ENCODE results near the gene OTOG.

OTOG gene

GRCh38 chr11:17590463-17590862, 43.4 kb downstream of the OTOG start:
- no peak for DNase-seq (ENCODE audit: low spot score)
- TF ChIP-seq, protein P1, sequence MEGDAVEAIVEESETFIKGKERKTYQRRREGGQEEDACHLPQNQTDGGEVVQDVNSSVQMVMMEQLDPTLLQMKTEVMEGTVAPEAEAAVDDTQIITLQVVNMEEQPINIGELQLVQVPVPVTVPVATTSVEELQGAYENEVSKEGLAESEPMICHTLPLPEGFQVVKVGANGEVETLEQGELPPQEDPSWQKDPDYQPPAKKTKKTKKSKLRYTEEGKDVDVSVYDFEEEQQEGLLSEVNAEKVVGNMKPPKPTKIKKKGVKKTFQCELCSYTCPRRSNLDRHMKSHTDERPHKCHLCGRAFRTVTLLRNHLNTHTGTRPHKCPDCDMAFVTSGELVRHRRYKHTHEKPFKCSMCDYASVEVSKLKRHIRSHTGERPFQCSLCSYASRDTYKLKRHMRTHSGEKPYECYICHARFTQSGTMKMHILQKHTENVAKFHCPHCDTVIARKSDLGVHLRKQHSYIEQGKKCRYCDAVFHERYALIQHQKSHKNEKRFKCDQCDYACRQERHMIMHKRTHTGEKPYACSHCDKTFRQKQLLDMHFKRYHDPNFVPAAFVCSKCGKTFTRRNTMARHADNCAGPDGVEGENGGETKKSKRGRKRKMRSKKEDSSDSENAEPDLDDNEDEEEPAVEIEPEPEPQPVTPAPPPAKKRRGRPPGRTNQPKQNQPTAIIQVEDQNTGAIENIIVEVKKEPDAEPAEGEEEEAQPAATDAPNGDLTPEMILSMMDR (IDR thresholded peaks at IDR 0.05; ENCODE audit: borderline replicate concordance, control extremely low read depth, extremely low read depth, insufficient read depth, missing control alignments) = no peak
- in situ Hi-C loops (cut with MboI; ENCODE audit: low sequenced_read_pairs, unreplicated experiment) = loop anchor here (10.0 kb wide), 1 partner anchor 394 kb away; no protein-coding TSS in a partner anchor

DNA sequence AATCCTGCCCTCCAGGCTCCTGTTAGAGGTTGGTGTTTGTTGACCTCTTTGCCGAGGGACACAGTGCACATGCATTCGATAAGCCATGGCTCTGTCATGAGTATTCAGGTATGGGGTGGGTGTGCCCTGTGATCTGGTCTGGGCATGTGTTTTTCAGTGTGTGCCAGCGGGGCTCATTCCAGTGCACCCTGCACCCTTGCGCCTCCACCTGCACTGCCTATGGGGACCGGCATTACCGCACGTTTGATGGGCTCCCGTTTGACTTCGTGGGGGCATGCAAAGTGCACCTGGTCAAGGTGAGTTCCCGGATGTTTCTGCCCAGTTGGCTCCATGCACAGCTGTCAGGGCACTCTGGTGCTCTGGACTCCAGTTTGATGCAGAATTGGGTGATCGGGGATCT, 44.2 kb downstream of the OTOG start:
- in situ Hi-C loops (cut with MboI; ENCODE audit: low sequenced_read_pairs, unreplicated experiment) = loop anchor here (10.0 kb wide), 1 partner anchor 394 kb away; no protein-coding TSS in a partner anchor
- DNase-seq (ENCODE audit: low spot score) = no peak
- TF ChIP-seq, protein P1 (IDR thresholded peaks at IDR 0.05; ENCODE audit: borderline replicate concordance, control extremely low read depth, extremely low read depth, insufficient read depth, missing control alignments) = no peak

GRCh38 chr11:17593466-17594245, 46.6 kb downstream of the OTOG start:
- TF ChIP-seq, protein P1 (IDR thresholded peaks at IDR 0.05; ENCODE audit: borderline replicate concordance, control extremely low read depth, extremely low read depth, insufficient read depth, missing control alignments) = no peak
- no peak for DNase-seq (ENCODE audit: low spot score)
- in situ Hi-C loops (cut with MboI; ENCODE audit: low sequenced_read_pairs, unreplicated experiment) = loop anchor here (10.0 kb wide), 1 partner anchor 391 kb away; no protein-coding TSS in a partner anchor

GRCh38 chr11:17594686-17595192, 47.7 kb downstream of the OTOG start:
- DNase-seq (ENCODE audit: low spot score) = no peak
- TF ChIP-seq, protein P1 (IDR thresholded peaks at IDR 0.05; ENCODE audit: borderline replicate concordance, control extremely low read depth, extremely low read depth, insufficient read depth, missing control alignments) = no peak
- in situ Hi-C loops (cut with MboI; ENCODE audit: low sequenced_read_pairs, unreplicated experiment) = loop anchor here (10.0 kb wide), 1 partner anchor 390 kb away; no protein-coding TSS in a partner anchor

GRCh38 chr11:17595526-17596309, 48.7 kb downstream of the OTOG start:
- TF ChIP-seq, protein P1 (IDR thresholded peaks at IDR 0.05; ENCODE audit: borderline replicate concordance, control extremely low read depth, extremely low read depth, insufficient read depth, missing control alignments) = no peak
- in situ Hi-C loops (cut with MboI; ENCODE audit: low sequenced_read_pairs, unreplicated experiment) = loop anchor here (10.0 kb wide), 1 partner anchor 389 kb away; no protein-coding TSS in a partner anchor
- no peak for DNase-seq (ENCODE audit: low spot score)

DNA sequence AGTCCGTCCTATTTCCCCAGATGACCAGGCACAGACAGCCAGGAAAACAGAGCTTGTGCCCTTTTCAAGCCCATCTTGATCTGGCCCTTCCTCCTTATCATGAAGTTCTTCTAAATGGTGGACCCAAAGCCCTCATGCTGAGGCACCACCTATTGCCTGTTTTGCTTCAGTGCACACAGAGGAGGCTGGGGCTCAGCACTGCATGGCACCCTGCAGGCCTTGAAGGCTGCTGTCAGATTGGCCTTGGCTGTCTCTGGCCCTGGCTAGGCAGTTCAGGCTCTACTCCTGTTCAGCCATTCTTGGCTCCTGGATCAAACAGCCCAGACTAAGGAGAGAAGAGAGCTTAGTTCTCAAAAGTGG, 49.2 kb downstream of the OTOG start:
- in situ Hi-C loops (cut with MboI; ENCODE audit: low sequenced_read_pairs, unreplicated experiment) = loop anchor here (10.0 kb wide), 1 partner anchor 389 kb away; no protein-coding TSS in a partner anchor
- DNase-seq (ENCODE audit: low spot score) = no peak
- TF ChIP-seq, protein P1 (IDR thresholded peaks at IDR 0.05; ENCODE audit: borderline replicate concordance, control extremely low read depth, extremely low read depth, insufficient read depth, missing control alignments) = no peak
